Fibroblast of lung (primary cell): ENCODE measurements around the gene WBP11.

Experiments
- CTCF ChIP-seq, 2 donors: IDR thresholded peaks in 1 of 2; conservative IDR thresholded peaks in 1 of 2; 1 replicate in 1 of 2; 2 replicates in 1 of 2; pipeline ENCODE4 v1.5.1; 2011 to 2012; ENCODE audit warnings: low read length in 2 of 2, control low read depth in 1 of 2, inconsistent platforms in 1 of 2, low read depth in 1 of 2, mild to moderate bottlenecking in 1 of 2
- EZH2 ChIP-seq: IDR thresholded peaks from 2 replicates; pipeline ENCODE4 v1.5.1; 2012; ENCODE audit warnings: low read length, control low read depth, mild to moderate bottlenecking; ENCODE audit errors: missing control alignments

- no peak for TF ChIP-seq CTCF (conservative IDR thresholded peaks at IDR 0.05 in 1 of 2, IDR thresholded peaks at IDR 0.05 in 1 of 2; ENCODE audit: low read depth in 1 of 2, low read length in 2 of 2)
- no peak for TF ChIP-seq EZH2
These were observed 22.4 kb downstream of the WBP11 start for GRCh38 chr12:14780859-14781258.
